SU-DHL-6 (cell line): ENCODE measurements around the gene PCDHGA5.
"Not testable (repeated sequence)": the region's sequence is repeated elsewhere in the genome, so short reads cannot be mapped to it uniquely, and the experiment has no call there.

ENCODE experiments used
- H2AFZ ChIP-seq: fragments of 200-600 bp; sonication (generic); 2 replicates; pipeline ENCODE4 v1.6.1; 2014; ENCODE audit warnings: low read depth, mild to moderate bottlenecking, moderate library complexity, mixed read lengths, antibody characterized with exemption, low read length; ENCODE audit not compliant: severe bottlenecking
- H3F3A ChIP-seq: fragments of 200-600 bp; shearing (Covaris generic); 2 replicates; pipeline ENCODE4 v1.6.0; 2016; ENCODE audit warnings: antibody characterized with exemption, mild to moderate bottlenecking; ENCODE audit not compliant: insufficient read depth
- H3K27ac ChIP-seq: fragments of 200-600 bp; sonication (generic); 2 replicates; pipeline ENCODE4 v1.5.1; 2016; ENCODE audit warnings: low read depth, mild to moderate bottlenecking, low read length, moderate library complexity, mixed read lengths
- H3K27me3 ChIP-seq: fragments of 200-600 bp; sonication (generic), shearing (Covaris generic); 2 replicates; pipeline ENCODE4 v1.6.0; 2014; ENCODE audit warnings: mild to moderate bottlenecking, low read length
- H3K36me3 ChIP-seq: fragments of 200-600 bp; sonication (generic); 2 replicates; pipeline ENCODE4 v1.6.1; 2014; ENCODE audit warnings: mild to moderate bottlenecking, low read length, mixed read lengths
- H3K4me2 ChIP-seq: fragments of 300-600, 200-600 bp; shearing (Covaris generic), sonication (generic); 2 replicates; pipeline ENCODE4 v1.6.0; 2014; ENCODE audit warnings: low read length, low read depth, mild to moderate bottlenecking; ENCODE audit not compliant: poor library complexity, severe bottlenecking
- H3K4me3 ChIP-seq: fragments of 200-600 bp; sonication (generic); 2 replicates; pipeline ENCODE4 v1.5.1; 2014; ENCODE audit warnings: antibody characterized with exemption, low read length, mild to moderate bottlenecking, mixed read lengths; ENCODE audit not compliant: insufficient read depth, poor library complexity, severe bottlenecking
- H3K79me2 ChIP-seq: fragments of 200-600 bp; sonication (generic); 2 replicates; pipeline ENCODE4 v1.6.1; 2014; ENCODE audit warnings: mild to moderate bottlenecking, low read length, moderate library complexity; ENCODE audit not compliant: insufficient read depth
- H3K9ac ChIP-seq: fragments of 200-600 bp; sonication (generic); 2 replicates; pipeline ENCODE4 v1.7.0; 2014; ENCODE audit warnings: mild to moderate bottlenecking, low read length
- H3K9me2 ChIP-seq: fragments of 200-600 bp; sonication (generic); replicated peaks from 2 replicates; pipeline ENCODE4 v1.6.1; 2014; ENCODE audit warnings: low read length; ENCODE audit not compliant: insufficient read depth
- H3K9me3 ChIP-seq: fragments of 200-600 bp; sonication (generic); 2 replicates; pipeline ENCODE4 v1.6.1; 2014; ENCODE audit warnings: low read length, mixed read lengths; ENCODE audit not compliant: insufficient read depth
- H4K20me1 ChIP-seq: fragments of 200-600 bp; sonication (generic); 2 replicates; pipeline ENCODE4 v1.6.1; 2014; ENCODE audit warnings: low read depth, mild to moderate bottlenecking, antibody characterized with exemption, low read length, moderate library complexity, mixed read lengths
- CTCF ChIP-seq: fragments of 200-600 bp; sonication (generic); IDR thresholded peaks from one replicate; pipeline ENCODE4 v1.5.1; 2017; ENCODE audit warnings: antibody characterized with exemption, mild to moderate bottlenecking, low read length, moderate library complexity; ENCODE audit not compliant: insufficient read depth, poor library complexity, severe bottlenecking
- EZH2phosphoT487 ChIP-seq: fragments of 200-600 bp; sonication (generic), shearing (Covaris generic); conservative IDR thresholded peaks from 2 replicates; pipeline ENCODE4 v1.6.1; 2018; ENCODE audit warnings: mild to moderate bottlenecking, antibody characterized with exemption, low read length, moderate library complexity, mixed read lengths

The PCDHGA5 gene

GRCh38 chr5:141393267-141393666, 29.3 kb downstream of the PCDHGA5 start:
- H3K9ac ChIP-seq: no peak overlapping the region
- H3K4me2 ChIP-seq: no peak overlapping the region
- H3K27me3 ChIP-seq: no peaks in the 10 kb centered on the region
- no peaks in the 10 kb centered on the region; the same call in none of the 2 replicates for H3F3A ChIP-seq
- TF ChIP-seq EZH2phosphoT487 (no peak), CTCF (no peak)
- H3K79me2 ChIP-seq: no peaks in the 10 kb centered on the region
- no peaks in the 10 kb centered on the region; the same call in 1 of the 2 replicates for H3K9me3 ChIP-seq
- H3K36me3 ChIP-seq: no peaks in the 10 kb centered on the region
- no peak overlapping the region for H3K4me3 ChIP-seq
- no peak overlapping the region for H2AFZ ChIP-seq
- no peaks in the 10 kb centered on the region for H3K9me2 ChIP-seq
- no peak overlapping the region for H3K27ac ChIP-seq
- H4K20me1 ChIP-seq: no peaks in the 10 kb centered on the region

GRCh38 chr5:141394401-141395187, 30.6 kb downstream of the PCDHGA5 start:
- peaks cover 12% of the 10 kb centered on the region; the same call in 1 of the 2 replicates for H3K9me3 ChIP-seq
- not testable (repeated sequence) for H3K27me3 ChIP-seq

GRCh38 chr5:141397756-141398551, 34.0 kb downstream of the PCDHGA5 start, which contains the start of gene PCDHGB5:
Gene PCDHGB5 (plus strand): TSS chr5:141397947. CDS start chr5:141398128, 181 bp downstream.
- H3K9ac ChIP-seq, H3K9me2 ChIP-seq, H4K20me1 ChIP-seq, H3K79me2 ChIP-seq, H3K27me3 ChIP-seq, H3F3A ChIP-seq, H3K27ac ChIP-seq, H2AFZ ChIP-seq: not testable (repeated sequence)
- peaks cover 21% of the 10 kb centered on the region; the same call in 1 of the 2 replicates for H3K9me3 ChIP-seq
- peak within 1 kb of the TSS; percentile 35 for H3K4me3 ChIP-seq
- peak; percentile 13 for TF ChIP-seq CTCF
- H3K4me2 ChIP-seq: peak within 1 kb of the TSS; percentile 26
- H3K36me3 ChIP-seq: peaks cover 10% of the 10 kb centered on the region; the same call in 1 of the 2 replicates

More at GRCh38 chr5:141394401-141395187, 30.6 kb downstream of the PCDHGA5 start:
- H3K4me3 ChIP-seq, H3K79me2 ChIP-seq, H3K9ac ChIP-seq, H3K9me2 ChIP-seq, H4K20me1 ChIP-seq, H3K27ac ChIP-seq, H3K36me3 ChIP-seq, H3K4me2 ChIP-seq, H3F3A ChIP-seq, H2AFZ ChIP-seq: not testable (repeated sequence)
